Smooth muscle cell (in vitro differentiated cells): ENCODE data around the gene HSPBP1. TPM values are rescaled to one million over a fixed set of nuclear protein-coding genes. Genes with fewer than 3 reads are reported as not detected.

Experiments used
- DNase-seq: peaks from one replicate; lab custom pipeline; 2025; ENCODE audit not compliant: unreplicated experiment; lab: John Stamatoyannopoulos, UW
- H2AFZ ChIP-seq: fragments of 200-600 bp; sonication (generic); 2 replicates; pipeline ENCODE4 v1.6.0; 2016; ENCODE audit warnings: antibody characterized with exemption, low read depth, mild to moderate bottlenecking
- H3F3A ChIP-seq: fragments of 200-600 bp; sonication (generic); 2 replicates; pipeline ENCODE4 v1.6.0; 2017; ENCODE audit warnings: antibody characterized with exemption, low read depth
- H3K27ac ChIP-seq: fragments of 200-600 bp; sonication (generic); 2 replicates; pipeline ENCODE4 v1.5.1; 2016; ENCODE audit warnings: low read depth, mild to moderate bottlenecking
- H3K27me3 ChIP-seq: fragments of 200-600 bp; sonication (generic); 2 replicates; pipeline ENCODE4 v1.6.1; 2016; ENCODE audit warnings: low read depth, mild to moderate bottlenecking
- H3K36me3 ChIP-seq: fragments of 200-600 bp; sonication (generic); 2 replicates; pipeline ENCODE4 v1.5.1; 2016; ENCODE audit warnings: low read depth
- H3K4me1 ChIP-seq: fragments of 200-600 bp; sonication (generic); 2 replicates; pipeline ENCODE4 v1.5.1; 2016; ENCODE audit warnings: low read depth
- H3K4me2 ChIP-seq: fragments of 200-600 bp; sonication (generic); 2 replicates; pipeline ENCODE4 v1.6.0; 2016; ENCODE audit warnings: mild to moderate bottlenecking
- H3K4me3 ChIP-seq: fragments of 200-600 bp; sonication (generic); 2 replicates; pipeline ENCODE4 v1.5.1; 2016; ENCODE audit warnings: mild to moderate bottlenecking
- H3K79me2 ChIP-seq: fragments of 200-600 bp; sonication (generic); 2 replicates; pipeline ENCODE4 v1.6.0; 2016; ENCODE audit warnings: low read depth, mild to moderate bottlenecking
- H3K9ac ChIP-seq: fragments of 200-600 bp; sonication (generic); 2 replicates; pipeline ENCODE4 v1.6.0; 2016; ENCODE audit warnings: low read depth
- H3K9me3 ChIP-seq: fragments of 200-600 bp; sonication (generic); replicated peaks from 2 replicates; pipeline ENCODE4 v1.5.1; 2016; ENCODE audit warnings: low read depth
- H4K20me1 ChIP-seq: fragments of 200-600 bp; sonication (generic); 2 replicates; pipeline ENCODE4 v1.6.0; 2016; ENCODE audit warnings: low read depth
- WGBS: methylation state at CpG from one replicate; pipeline ENCODE4 v1.1.7; 2016; ENCODE audit warnings: low lambda C conversion rate; 5-methylcytosine and 5-hydroxymethylcytosine counted together
- polyA plus RNA-seq: library from polyadenylated mRNA; unstranded; fragments of >200 nt; fragmentation: Nextera tagmentation; extraction: Ambion mirVana; gene quantifications from 2 replicates; pipeline ENCODE4 v1.2.1, GENCODE V29; 2016
- total RNA-seq: library from RNA; depleted of rRNA; stranded (reverse); fragments of >200 nt; gene quantifications from 2 replicates; pipeline ENCODE4 v1.2.3, GENCODE V29; 2014
- TF ChIP-seq, protein P1 (sequence below): fragments of 200-600 bp; sonication (generic); IDR thresholded peaks from 2 replicates; pipeline ENCODE4 v1.5.1; 2017; ENCODE audit warnings: borderline replicate concordance, mild to moderate bottlenecking, antibody characterized with exemption; ENCODE audit not compliant: insufficient read depth, poor library complexity, severe bottlenecking

The HSPBP1 gene
- total and polyA plus RNA-seq, 2 experiments from 2014 or later = 21.5 to 80.0 TPM

DNA sequence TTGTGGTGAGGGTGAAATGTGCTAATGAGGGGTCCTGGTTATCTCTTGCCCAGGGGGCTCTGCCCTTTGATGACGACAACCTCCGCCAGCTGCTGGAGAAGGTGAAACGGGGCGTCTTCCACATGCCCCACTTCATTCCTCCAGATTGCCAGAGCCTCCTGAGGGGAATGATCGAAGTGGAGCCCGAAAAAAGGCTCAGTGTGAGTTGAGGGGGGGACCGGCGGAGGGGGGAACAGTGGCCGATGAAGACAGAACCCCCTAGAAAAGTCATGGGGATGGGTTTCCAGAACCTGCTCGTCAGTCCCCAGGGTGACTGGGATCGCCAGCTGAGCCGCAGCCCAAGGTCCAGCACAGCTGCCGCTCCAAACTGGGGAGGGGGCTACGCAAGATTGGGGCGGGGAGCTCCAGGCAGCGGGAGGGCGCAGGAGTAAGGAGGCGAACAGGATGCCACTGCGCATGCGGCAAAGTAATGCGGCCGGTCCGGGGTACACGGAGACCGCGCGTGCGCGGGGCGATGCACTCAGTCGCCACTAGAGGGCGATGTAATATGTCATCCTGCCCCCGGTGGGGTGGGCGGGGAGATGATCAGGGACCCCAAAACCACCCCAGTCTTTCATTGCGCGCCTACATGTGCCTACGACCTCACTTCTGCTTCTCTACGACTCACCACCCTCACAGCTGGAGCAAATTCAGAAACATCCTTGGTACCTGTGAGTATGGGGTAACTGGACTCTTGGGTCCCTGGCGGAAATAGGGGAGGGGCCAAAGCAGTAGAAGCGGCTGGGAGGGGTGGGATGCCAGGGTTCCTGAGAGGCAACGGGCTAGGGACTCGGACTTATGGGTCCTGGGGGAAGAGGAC lies 21.8 kb upstream of the HSPBP1 start:
- H3F3A ChIP-seq = no peaks in the 10 kb centered on the region
- H3K79me2 ChIP-seq = no peaks in the 10 kb centered on the region
- TF ChIP-seq, protein P1, sequence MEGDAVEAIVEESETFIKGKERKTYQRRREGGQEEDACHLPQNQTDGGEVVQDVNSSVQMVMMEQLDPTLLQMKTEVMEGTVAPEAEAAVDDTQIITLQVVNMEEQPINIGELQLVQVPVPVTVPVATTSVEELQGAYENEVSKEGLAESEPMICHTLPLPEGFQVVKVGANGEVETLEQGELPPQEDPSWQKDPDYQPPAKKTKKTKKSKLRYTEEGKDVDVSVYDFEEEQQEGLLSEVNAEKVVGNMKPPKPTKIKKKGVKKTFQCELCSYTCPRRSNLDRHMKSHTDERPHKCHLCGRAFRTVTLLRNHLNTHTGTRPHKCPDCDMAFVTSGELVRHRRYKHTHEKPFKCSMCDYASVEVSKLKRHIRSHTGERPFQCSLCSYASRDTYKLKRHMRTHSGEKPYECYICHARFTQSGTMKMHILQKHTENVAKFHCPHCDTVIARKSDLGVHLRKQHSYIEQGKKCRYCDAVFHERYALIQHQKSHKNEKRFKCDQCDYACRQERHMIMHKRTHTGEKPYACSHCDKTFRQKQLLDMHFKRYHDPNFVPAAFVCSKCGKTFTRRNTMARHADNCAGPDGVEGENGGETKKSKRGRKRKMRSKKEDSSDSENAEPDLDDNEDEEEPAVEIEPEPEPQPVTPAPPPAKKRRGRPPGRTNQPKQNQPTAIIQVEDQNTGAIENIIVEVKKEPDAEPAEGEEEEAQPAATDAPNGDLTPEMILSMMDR = peak; percentile 93
- H3K36me3 ChIP-seq = no peaks in the 10 kb centered on the region
- no peaks in the 10 kb centered on the region for H4K20me1 ChIP-seq
- H2AFZ ChIP-seq = peak overlapping the region; percentile 39
- H3K9ac ChIP-seq = no peak overlapping the region
- no peaks in the 10 kb centered on the region for H3K27me3 ChIP-seq
- 27% methylated on average over 40 of the region's 42 CpGs for WGBS
- H3K4me1 ChIP-seq = peaks cover 9% of the 10 kb centered on the region
- no peaks in the 10 kb centered on the region for H3K9me3 ChIP-seq
- H3K4me3 ChIP-seq = peak overlapping the region; percentile 39
- H3K27ac ChIP-seq = no peak overlapping the region
- DNase-seq = peak; percentile 82
- H3K4me2 ChIP-seq = peak overlapping the region; percentile 86

DNA sequence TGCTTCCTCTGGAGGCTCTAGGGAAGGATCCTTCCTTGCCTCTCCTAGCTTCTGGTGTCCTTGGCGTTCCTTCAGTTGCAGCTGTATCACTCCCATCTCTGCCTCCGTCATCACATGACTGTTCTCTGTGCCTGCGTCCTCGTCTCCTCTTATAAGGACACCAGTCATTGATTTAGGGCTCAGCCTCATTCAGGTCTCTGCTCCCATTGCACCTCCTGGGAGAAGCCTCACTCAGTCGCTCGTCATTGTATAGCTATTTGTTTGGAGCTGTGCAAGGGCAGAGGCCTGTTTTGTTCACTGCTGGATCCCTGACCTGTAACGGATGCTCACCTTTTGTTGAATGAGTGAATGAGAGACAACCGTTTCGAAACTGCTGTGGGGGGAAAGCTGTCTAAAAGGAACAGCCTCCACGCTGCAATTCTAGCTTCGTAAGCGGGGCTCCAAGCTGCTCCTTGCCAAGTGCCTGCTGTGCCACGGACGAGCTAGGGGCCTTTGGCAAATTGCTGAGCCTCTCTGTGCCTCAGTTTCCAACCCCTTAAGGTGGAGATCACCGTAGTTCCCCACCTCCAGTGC lies 21.1 kb upstream of the HSPBP1 start:
- Histone ChIP-seq H3K27me3 (no peaks in the 10 kb centered on the region), H3K4me2 (no peak overlapping the region), H3K9ac (no peak overlapping the region), H3K27ac (no peak overlapping the region), H3K9me3 (no peaks in the 10 kb centered on the region), H3K79me2 (no peaks in the 10 kb centered on the region), H3F3A (no peaks in the 10 kb centered on the region), H2AFZ (no peak overlapping the region), H3K4me1 (peaks cover 9% of the 10 kb centered on the region), H4K20me1 (no peaks in the 10 kb centered on the region), H3K36me3 (no peaks in the 10 kb centered on the region), H3K4me3 (no peak overlapping the region)
- TF ChIP-seq, protein P1 = no peak
- 88% methylated on average over 15 of the region's 15 CpGs for WGBS
- no peak for DNase-seq

DNA sequence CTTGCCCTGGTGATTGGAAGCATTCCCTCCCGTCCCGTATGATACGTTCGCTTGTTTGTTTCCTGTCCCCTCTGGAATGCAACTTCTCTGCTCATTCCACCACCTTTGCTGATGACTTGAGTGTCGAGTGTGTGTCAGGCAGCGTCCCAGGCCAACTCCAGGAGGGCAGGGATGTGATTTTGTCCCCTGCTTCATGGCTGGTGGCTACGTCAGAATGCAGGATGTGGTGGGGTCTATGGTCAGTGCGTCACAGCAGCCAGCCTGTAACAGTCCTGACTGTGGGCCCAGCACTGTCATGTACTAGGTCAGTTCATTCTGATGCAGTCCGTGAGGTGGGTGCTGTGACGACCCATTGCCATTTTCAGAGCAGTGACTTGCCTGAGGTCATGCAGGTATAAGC lies 20.1 kb upstream of the HSPBP1 start:
- H3K79me2 ChIP-seq = no peaks in the 10 kb centered on the region
- WGBS = 96% methylated on average over 10 of the region's 10 CpGs
- H3K4me1 ChIP-seq = peaks cover 9% of the 10 kb centered on the region
- no peak overlapping the region for H3K9ac ChIP-seq
- H3K4me3 ChIP-seq = no peak overlapping the region
- H3K36me3 ChIP-seq = no peaks in the 10 kb centered on the region
- H2AFZ ChIP-seq = no peak overlapping the region
- DNase-seq = no peak
- no peak overlapping the region for H3K27ac ChIP-seq
- TF ChIP-seq, protein P1 = no peak
- H4K20me1 ChIP-seq = no peaks in the 10 kb centered on the region
- H3K9me3 ChIP-seq = no peaks in the 10 kb centered on the region
- H3F3A ChIP-seq = no peaks in the 10 kb centered on the region
- H3K4me2 ChIP-seq = no peak overlapping the region
- no peaks in the 10 kb centered on the region for H3K27me3 ChIP-seq
